H1 (cell line): ENCODE results near the gene NWD2.

ENCODE experiments used
- HDAC2 ChIP-seq, 2 experiments: fragments of 300-600 bp in 1 of 2; sonication (generic) in 1 of 2; IDR thresholded peaks; 2 replicates each; pipeline ENCODE4 v1.6.1; 2011 to 2012; ENCODE audit warnings: low read depth in 2 of 2, low read length in 2 of 2, mild to moderate bottlenecking in 2 of 2, moderate library complexity in 2 of 2, borderline replicate concordance in 1 of 2, inconsistent platforms in 1 of 2
- KDM5A ChIP-seq: fragments of 200-600 bp; IDR thresholded peaks from 2 replicates; pipeline ENCODE4 v1.7.1; 2012; ENCODE audit warnings: mild to moderate bottlenecking, low read length, inconsistent platforms, mixed read lengths
- TF ChIP-seq, protein P1 (sequence below), 3 experiments: IDR thresholded peaks; 1 replicate in 2 of 3; 2 replicates in 1 of 3; pipeline versions ENCODE4 v1.5.1 to v1.6.1; 2011; ENCODE audit warnings: low read length in 3 of 3, mild to moderate bottlenecking in 3 of 3, inconsistent platforms in 2 of 3, low read depth in 1 of 3, moderate library complexity in 1 of 3; ENCODE audit not compliant: insufficient read depth in 1 of 3; ENCODE audit errors: control extremely low read depth in 1 of 3

DNA sequence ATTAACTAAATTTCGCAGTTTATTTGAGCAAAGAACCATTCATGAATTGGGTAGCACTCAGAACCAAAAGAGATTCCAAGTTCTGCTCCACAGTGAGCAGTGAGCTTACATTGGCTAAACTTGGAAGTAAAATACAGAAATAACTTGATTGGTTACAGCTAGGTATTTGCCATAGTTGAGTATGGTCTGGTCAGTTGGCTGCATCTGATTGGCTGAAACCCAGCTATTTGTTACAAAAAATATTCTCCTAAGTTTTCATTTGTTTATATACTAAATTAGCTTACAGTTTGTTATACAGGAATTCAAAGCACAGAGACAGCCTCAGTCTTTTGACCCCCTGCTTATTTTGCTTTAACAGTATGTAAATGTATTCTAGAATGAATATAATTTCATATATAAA lies 226.6 kb downstream of the NWD2 start:
- TF ChIP-seq KDM5A (no peak), HDAC2 (IDR thresholded peaks at IDR 0.05; ENCODE audit: borderline replicate concordance in 1 of 2, low read depth in 2 of 2, low read length in 2 of 2) (no peak)
- TF ChIP-seq, protein P1, sequence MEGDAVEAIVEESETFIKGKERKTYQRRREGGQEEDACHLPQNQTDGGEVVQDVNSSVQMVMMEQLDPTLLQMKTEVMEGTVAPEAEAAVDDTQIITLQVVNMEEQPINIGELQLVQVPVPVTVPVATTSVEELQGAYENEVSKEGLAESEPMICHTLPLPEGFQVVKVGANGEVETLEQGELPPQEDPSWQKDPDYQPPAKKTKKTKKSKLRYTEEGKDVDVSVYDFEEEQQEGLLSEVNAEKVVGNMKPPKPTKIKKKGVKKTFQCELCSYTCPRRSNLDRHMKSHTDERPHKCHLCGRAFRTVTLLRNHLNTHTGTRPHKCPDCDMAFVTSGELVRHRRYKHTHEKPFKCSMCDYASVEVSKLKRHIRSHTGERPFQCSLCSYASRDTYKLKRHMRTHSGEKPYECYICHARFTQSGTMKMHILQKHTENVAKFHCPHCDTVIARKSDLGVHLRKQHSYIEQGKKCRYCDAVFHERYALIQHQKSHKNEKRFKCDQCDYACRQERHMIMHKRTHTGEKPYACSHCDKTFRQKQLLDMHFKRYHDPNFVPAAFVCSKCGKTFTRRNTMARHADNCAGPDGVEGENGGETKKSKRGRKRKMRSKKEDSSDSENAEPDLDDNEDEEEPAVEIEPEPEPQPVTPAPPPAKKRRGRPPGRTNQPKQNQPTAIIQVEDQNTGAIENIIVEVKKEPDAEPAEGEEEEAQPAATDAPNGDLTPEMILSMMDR (IDR thresholded peaks at IDR 0.05; ENCODE audit: control extremely low read depth in 1 of 3, insufficient read depth in 1 of 3, low read depth in 1 of 3, low read length in 3 of 3): no peak
